ENCODE measurements around the gene HRH1.
"Not testable (repeated sequence)": the region's sequence is repeated elsewhere in the genome, so short reads cannot be mapped to it uniquely, and the experiment has no call there.

Gene HRH1

DNA sequence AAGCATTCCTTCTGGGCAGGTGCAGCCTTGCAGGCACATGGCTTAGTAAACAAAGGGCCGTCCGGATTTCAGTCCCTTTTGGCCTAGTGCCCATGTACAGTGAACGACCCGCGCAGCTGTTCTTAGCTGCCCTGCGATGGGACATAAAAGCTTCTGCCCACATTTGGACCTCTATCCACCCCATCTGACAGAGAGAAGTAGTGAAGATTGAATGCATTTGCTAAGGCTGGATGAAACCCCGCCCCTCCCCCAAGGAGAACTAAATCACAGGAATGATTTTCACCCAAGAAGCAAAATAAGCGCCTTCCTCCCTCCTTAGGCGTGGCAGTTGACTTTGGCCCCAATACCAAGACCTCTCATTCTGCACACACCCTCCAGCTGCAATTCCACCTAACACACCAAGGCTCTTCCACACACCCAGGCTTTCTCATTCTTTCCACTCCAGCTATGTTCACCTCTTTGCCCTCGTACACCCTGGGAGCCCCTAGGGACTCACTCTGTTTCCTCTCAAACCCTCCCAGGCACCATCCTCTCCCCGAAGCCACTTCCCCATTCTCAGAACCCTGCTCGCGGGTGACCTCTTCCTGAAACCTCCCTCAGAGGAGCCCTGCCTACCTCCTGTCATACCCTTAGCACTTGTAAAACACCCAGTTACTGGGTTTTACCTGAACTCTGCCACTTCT lies 14.1 kb upstream of the HRH1 start:
- no peak for DNase-seq (ENCODE audit: low read depth in 2 of 3, low spot score in 2 of 3)

DNA sequence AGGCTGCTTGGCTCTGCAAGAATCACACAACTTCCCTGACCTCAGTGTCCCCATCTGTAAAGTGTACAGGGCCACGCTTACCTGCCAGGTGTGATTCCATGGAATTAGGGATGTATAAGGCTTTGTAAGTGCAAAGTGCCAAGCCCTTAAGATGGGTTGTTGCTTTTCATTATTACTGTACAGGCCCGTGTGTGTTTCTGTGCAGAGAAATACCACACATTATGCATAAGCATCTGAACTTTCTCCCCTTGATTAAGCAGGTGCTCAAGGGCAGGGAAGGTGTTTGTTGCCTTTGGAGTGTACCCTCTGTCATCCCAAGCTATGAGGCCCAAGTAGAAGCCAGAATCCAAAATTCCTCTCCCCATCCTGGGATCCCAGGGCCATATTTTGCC lies 13.6 kb upstream of the HRH1 start:
- no peak for DNase-seq (ENCODE audit: low read depth in 2 of 3, low spot score in 2 of 3)

DNA sequence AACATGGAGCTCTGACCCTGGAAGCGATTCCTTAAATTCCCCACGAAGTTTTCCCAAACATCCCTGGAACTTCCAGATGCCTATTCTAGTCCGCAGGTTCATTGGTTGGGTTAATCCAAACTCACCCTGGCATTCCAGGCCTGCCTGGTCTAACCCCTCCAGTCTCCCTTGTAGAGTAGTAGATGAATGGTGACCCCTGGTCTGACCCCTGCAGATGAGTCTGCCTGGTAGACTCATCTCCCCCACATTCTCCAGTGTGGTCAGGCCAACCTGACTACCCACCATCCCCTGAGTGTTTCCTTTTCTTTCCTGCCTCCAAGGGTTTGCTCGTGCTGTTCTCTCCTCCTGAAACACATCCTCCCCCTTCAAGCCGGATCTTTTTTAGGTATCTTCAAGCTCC lies 10.8 kb upstream of the HRH1 start:
- DNase-seq (ENCODE audit: low read depth in 2 of 3, low spot score in 2 of 3), result no peak

DNA sequence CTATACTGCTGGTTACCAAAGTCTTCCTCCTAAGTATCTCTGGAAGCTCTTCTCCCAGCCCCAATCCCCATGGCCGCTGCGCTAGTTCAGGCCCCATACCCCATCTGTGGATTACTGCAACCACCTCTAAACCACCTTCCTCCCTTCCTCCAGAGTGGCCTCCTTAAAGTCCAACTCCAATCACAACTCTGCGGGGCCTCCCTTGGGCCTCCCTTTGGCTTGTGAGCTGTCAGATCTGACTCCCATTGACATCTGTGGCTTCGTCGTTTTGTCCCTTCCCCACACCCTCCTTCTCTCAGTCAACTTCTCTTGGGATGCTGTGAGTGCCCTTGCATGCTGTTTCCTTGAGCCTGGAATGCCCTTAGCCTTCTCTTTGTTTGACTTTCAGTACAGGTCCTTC lies 9.3 kb upstream of the HRH1 start:
- DNase-seq (ENCODE audit: low read depth in 2 of 3, low spot score in 2 of 3), result no peak

DNA sequence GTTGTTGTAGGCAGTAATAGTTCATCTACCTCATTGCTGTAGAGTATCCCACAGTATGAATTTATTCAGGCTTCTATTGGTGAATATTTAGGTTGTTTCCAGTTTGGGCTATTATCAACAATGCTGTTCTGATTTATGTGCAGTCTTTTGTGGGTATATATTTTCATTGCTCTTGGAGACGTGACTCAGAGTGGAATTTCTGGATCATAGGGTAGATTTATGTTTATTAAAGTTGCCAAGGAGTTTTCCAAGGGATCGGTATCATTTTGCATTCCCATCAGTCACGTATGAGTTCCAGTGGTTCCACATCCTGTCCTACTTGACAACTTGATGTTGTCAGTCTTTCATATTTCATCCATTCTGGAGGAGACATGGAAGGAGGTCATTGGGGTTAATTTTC lies 8.4 kb upstream of the HRH1 start:
- no peak for DNase-seq (ENCODE audit: low read depth in 2 of 3, low spot score in 2 of 3)

DNA sequence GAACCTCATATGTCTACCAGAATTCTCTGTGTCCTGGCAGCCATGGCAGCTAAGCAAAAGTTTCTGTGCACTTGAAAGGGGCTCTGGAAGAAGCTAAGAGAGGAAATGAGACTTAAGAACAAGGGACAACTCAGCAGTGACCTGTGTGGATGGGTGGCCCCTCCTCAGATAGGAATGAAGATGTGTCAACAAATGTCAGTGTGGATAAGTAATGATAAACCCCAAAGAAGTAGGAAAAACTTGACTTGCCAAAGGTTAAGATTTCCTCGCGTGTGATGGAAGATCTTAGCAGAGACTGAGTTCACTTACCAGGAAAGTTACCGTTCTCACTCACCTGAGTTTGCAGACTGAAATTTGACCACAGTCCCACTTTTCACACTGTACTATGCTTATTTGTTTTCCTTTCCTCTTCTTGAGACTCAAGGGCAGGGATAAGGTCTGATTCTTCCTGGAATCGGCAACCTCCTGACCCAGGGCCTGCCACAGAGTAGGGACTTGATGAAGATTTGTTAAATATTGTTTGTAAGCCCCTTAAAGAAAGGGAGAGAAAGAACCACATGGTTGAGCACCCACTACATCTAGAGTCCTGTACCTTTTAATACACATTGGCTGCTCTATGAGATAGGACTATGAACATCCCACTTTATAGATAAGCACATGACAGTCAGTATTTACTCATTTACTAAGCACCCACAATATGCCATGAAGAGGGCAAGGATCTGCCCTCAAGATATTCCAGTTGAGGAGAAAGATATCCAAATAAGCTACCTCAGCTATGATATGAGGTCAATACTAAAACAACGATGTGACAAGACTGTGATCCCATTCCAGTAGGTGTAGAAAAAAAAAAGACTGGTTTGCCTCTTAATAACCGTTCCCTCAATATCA lies 7.3 kb upstream of the HRH1 start:
- DNase-seq (ENCODE audit: low read depth in 2 of 3, low spot score in 2 of 3), result no peak

DNA sequence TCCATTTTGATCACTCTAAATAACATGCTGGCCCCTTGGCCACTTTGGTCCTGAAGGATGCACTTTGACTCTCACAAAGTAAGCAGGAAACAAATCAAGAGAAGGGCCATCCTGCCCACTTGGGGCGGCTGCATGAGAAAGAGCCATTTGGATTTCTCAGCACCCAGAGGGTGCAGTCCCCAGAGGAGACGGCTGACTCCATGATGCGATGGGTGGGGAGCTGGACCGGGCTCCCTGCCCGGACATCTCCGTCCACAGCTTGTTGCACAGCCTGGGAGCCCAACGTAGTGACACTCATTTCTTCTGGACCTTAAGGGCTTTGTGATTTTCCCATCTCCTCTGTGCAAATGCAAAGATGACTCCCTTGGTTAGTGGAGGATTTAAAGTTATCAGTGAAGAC lies 4.0 kb upstream of the HRH1 start:
- DNase-seq (ENCODE audit: low read depth in 2 of 3, low spot score in 2 of 3), result no peak

DNA sequence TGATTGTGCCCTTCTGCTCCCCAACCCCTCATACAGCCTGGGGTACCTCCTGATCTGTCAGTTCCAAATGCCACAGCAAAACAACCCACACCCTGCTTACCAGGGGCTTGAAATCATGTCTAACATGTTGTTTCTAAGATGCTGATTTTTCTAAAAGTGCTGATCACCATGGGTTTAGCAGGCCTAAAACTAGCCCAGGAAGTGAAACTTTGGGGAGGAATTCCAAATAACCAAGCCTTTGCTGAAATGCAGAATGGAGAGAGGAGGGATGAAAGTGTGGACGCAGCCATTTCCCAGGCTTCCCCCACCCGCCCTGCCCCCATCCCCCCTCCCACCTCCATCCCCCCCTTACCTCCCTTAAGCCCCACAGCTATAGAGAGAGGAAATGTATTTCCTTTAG lies 2.0 kb upstream of the HRH1 start:
- DNase-seq (ENCODE audit: low read depth in 2 of 3, low spot score in 2 of 3), result no peak

DNA sequence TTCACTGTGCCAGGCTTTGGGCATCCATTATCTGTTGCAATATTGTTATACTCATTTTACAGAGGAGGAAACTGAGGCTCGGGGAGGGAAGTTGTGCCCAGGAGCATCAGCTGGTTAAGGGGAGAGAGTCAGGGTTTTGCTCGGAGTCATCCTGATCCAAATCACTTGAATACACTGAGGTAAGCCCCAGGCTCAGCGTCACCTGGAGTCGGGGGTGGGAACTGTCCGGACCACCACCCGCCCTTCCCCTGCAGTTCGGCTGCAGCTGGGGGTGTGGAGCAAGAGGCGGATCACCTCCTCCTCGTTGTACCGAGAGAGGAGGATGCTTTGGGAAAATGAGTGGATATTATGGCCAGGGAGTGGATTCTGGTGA lies 646 bp downstream of the HRH1 start:
- no peak for DNase-seq (ENCODE audit: low read depth in 2 of 3, low spot score in 2 of 3)

DNA sequence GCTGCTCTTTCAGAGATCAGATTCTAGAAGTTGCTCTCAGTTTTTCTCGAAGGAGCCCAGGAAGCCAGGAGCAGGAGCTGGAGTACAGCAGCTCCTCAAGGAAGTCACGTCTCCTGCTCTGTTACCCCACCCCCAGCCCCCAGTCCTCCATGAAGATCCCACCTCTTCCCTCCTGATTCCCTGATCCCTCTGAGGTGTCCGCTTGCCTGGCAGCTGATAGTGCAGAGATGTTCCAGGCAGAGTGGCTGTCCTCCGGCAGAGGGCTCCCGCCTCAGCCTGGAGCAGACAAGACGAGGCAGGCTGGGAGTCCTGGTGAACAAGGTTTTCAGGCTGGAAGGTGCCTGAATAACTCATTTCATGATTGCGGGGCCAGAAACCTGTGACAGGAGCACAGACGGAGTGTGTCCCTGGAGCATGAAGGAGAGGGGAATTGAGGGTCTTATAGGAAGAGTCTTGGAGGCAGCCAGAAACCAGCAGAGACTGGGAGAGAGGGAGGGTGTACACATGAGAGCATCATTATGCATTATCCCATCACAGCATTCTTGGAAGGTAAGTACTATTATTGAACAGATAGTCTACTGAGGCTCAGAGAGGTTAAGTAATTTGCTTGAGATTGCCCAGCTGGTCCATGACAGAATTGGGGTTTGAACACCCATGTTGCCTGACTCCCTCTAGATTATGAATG lies 1.2 kb downstream of the HRH1 start:
- DNase-seq (ENCODE audit: low read depth in 2 of 3, low spot score in 2 of 3), result no peak

DNA sequence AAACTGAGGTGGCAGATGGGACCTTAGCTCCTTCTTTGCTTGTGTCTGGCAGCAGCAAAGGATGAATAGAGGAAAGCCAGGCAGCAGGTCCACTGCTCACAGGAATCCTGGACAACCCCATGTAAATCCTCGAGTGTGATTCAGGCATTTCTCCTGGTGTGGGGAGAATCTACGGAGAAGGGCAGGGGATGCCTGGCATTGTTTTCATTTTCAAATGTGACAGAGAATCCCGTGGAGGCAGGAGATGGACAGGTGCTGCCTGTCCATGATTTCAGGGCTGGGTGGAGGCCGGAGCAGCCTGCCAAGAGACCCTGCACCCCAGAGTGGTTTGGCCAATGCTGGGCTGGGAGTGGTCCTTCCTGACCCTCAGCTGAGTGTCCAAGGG lies 1.7 kb downstream of the HRH1 start:
- no peak for DNase-seq (ENCODE audit: low read depth in 2 of 3, low spot score in 2 of 3)

DNA sequence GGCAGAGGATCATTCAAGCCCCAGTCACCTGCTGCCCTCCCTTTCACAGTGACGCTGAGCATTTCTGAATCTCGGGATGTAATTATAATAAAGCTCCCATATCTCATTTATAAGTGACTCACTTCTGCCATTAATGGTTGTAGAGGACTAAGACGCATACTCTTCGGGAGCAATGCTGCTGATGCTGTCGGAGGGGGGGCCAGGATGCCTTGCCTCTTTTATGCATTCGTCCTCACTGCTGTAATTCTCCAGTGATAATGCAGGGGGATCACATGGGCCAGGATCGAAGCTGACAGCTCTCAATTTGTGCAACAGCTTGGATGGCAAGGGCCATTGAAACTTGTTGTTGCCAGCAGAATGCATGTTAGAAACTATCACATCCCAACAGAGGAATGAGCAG lies 3.1 kb downstream of the HRH1 start:
- DNase-seq (ENCODE audit: low read depth in 2 of 3, low spot score in 2 of 3), result no peak

DNA sequence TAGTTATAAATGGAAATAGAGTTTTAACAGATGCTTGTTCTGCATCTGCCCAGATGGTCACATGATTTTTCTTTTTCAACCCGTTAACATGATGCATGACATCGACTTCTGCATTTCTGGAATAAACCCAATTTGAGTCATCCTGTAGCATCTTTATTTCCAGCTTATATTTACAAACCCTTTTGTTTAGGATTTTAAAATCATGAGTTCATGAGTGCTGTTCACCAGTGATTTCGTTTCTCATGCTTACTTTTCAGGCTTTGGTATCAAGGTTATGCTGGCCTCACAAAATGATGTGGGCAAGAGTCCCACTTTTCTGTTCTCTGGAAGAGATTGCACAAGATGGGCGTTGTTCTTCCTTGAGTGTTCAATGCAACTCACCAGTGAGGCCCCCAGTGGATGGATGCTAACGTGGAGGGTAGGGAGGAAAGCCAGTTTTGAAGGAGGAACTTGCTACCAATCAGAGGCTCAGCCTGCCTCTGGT lies 5.2 kb downstream of the HRH1 start:
- no peak for DNase-seq (ENCODE audit: low read depth in 2 of 3, low spot score in 2 of 3)

DNA sequence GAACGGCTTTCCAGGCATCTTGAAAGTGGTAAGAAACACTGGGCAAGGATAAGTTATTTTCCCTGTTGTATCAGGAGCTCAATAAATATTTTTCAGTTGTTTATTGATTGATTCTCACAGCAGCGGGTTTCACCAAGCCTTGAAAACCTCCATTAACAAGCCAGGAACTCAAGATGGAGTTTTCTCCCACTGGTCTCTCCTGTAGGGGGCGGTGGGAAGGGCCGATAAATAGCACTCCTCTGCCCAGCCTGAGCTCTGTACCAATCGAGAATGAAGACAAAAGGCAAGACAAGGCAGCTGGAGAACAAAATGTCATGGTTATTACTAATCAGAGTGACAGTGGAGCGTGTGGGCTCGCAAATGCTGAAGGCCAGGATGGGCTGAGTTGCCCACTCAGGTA lies 7.4 kb downstream of the HRH1 start:
- DNase-seq (ENCODE audit: low read depth in 2 of 3, low spot score in 2 of 3), result no peak

DNA sequence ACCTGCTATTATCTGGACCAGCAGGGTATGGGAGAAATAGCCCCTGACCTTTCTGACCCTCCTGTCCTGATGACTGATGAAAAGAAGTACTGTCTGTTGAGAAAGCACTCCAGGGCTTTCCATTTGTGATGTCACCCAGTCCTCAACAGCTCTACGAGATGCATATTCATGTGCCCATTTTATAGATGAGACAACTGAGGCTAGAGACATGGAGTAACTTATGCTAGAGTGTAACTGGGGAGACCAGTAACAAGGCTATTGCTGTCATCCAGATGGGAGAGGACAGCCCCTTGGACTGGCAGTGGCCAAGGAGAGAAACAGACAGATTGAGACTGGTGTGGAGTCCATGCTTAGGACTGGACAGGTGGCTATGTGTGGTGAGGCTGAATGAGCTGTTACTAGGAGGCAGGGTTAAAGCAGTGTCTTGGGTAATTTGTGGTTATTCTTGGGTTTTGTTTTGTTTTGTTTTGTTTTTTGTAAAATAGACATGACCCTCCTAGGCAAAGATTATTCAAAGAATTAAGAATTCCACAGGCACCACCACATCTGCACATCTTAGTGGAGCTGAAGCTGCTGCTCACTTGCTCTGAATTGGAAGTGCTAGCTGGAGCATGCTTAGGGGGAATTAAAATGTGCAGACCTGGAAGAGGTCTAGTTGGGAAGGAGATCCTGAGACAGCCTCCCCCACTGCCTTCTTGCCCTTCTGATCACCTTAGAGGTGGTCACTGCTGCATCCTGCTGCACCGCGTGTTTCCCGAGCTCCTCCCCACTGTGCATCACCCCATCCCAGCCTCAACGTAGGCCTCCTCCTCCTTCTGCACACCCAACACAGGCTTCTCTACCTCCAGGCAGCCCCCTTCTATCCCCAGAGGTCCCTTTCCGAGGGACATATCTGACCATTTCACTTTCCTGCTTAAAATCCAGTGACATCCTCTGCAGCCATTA lies 8.4 kb downstream of the HRH1 start:
- DNase-seq (ENCODE audit: low read depth in 2 of 3, low spot score in 2 of 3), result no peak

DNA sequence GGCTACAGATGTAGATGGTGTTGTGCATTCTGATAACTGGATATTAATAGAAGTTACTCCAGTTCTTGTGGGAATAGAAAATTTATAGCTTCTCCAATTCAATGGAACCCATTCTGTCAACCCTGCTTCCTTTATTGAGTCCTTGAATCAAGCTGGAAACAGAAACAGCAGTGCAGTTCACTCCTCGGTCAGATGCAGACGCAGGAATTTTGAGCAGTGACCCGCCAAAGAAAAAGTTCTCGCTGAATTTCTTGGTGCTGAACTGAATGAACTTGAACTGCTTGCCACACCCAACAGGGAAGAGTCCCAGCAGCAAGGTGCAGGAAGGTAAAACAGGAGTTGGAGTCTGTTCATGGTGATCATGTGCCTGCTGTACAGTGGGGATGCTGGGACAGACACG lies 10.3 kb downstream of the HRH1 start:
- DNase-seq (ENCODE audit: low read depth in 2 of 3, low spot score in 2 of 3), result no peak

DNA sequence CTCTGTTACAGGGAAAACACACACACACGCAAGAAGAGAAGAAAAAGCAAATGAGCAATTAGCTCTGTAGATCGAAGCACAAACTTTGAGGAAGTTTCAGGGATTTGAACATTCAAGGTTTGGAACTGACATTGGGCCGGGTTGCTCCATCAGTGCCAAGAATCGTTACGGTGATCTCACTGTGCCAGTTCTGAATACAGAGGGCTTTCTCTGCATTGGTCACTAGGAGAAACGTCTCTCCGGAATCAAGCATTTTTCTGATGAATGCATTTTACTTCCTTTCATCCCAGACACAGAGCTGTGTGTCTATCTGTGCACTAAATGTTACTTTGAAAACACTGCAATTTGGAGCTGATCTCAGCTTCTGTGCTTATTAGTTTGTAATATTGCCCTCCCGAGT lies 11.2 kb downstream of the HRH1 start:
- no peak for DNase-seq (ENCODE audit: low read depth in 2 of 3, low spot score in 2 of 3)

DNA sequence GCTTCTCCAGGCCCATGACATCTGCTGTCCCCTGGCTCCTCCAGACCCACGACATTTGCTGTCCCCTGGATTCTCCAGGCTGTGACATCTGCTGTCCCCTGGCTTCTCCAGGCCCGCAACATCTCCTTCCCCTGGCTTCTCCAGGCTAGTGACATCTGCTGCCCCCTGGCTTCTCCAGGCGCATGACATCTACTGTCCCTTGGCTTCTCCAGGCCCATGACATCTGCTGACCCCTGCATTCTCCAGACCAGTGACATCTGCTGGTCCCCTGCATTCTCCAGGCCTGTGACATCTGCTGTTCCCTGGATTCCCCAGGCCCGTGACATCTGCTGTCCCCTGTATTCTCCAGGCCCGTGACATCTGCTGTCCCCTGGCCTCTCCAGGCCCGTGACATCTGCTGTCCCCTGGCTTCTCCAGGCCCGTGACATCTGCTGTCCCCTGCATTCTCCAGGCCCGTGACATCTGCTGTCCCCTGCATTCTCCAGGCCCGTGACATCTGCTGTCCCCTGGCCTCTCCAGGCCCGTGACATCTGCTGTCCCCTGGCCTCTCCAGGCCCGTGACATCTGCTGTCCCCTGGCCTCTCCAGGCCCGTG lies 12.6 kb downstream of the HRH1 start:
- not testable (repeated sequence) for DNase-seq (ENCODE audit: low read depth in 2 of 3, low spot score in 2 of 3)

DNA sequence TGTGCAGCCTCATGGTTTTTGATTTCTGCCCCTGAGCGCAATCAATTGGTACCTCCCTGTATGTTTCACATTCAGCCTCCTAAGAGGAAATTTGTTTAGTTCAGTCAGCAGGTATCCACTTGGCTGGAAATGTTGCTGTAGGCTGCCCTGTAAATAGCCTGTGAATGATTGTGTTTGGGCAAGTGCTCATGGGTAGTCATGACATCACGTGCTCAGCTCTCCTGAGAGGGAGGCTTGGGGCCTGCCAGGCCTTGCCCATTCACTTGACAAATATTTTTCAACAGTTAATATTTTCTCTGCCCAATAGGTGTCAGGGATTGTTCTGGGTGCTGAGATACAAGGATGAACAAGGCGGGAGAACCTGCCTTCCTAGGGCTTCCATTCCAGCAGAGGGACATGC lies 13.3 kb downstream of the HRH1 start:
- no peak for DNase-seq (ENCODE audit: low read depth in 2 of 3, low spot score in 2 of 3)

DNA sequence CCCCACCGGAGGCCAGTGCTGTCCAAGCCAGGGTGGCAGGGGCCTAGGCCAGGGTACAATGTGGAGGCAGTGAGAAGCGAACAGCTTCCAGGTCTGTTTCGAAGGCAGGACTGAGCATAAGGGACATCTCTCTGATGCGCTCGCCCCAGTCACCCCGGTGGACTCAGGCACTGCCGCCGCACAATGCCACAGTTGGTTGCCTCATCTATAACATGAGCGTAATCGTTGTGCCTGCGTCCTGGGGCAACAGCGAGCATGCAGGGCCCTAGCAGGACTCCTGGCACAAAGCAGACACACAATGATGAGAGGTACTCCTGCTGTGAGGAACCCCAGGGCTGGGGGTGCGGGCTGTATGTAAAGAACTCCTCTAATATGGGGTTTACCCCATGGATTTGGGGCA lies 14.1 kb downstream of the HRH1 start:
- DNase-seq (ENCODE audit: low read depth in 2 of 3, low spot score in 2 of 3), result no peak
